ENCODE data around the gene LYPD5.

LYPD5 gene

DNA sequence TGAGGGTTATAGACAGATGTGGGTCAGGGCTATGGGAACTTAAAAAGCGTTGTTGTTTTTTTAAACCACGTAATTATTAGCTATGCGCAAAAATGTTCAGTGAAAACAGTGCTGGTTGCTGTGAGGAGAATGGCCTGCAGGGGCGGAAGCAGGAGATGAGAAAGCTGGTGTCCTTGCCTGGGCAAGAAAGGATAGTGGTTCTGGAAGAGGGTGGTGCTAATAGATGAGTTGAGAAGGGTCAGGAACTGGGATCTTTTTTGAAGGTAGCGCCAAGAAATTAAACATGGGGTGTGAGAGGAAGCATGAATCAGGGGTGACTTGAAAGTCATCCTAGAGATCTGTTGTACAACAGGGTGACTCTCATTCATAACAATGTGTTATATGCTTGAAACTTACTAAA is 42.7 kb downstream of the LYPD5 start:
- CTCF ChIA-PET = interaction anchor here (0.6 to 0.9 kb wide), 2 partner anchors 14 to 74 kb away, joined by 3 to 5 read pairs; no protein-coding TSS in a partner anchor
- peak overlapping the region; percentile 100; the same call in 1 of the 2 replicates for H3K27ac ChIP-seq
- peak; percentile 86 for DNase-seq (ENCODE audit: low spot score)
- POLR2A ChIA-PET (ENCODE audit: low non-redundant PET) = no interaction called here
- TF ChIP-seq, protein P1, sequence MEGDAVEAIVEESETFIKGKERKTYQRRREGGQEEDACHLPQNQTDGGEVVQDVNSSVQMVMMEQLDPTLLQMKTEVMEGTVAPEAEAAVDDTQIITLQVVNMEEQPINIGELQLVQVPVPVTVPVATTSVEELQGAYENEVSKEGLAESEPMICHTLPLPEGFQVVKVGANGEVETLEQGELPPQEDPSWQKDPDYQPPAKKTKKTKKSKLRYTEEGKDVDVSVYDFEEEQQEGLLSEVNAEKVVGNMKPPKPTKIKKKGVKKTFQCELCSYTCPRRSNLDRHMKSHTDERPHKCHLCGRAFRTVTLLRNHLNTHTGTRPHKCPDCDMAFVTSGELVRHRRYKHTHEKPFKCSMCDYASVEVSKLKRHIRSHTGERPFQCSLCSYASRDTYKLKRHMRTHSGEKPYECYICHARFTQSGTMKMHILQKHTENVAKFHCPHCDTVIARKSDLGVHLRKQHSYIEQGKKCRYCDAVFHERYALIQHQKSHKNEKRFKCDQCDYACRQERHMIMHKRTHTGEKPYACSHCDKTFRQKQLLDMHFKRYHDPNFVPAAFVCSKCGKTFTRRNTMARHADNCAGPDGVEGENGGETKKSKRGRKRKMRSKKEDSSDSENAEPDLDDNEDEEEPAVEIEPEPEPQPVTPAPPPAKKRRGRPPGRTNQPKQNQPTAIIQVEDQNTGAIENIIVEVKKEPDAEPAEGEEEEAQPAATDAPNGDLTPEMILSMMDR (conservative IDR thresholded peaks at IDR 0.05; ENCODE audit: low read depth) = peak; percentile 62

DNA sequence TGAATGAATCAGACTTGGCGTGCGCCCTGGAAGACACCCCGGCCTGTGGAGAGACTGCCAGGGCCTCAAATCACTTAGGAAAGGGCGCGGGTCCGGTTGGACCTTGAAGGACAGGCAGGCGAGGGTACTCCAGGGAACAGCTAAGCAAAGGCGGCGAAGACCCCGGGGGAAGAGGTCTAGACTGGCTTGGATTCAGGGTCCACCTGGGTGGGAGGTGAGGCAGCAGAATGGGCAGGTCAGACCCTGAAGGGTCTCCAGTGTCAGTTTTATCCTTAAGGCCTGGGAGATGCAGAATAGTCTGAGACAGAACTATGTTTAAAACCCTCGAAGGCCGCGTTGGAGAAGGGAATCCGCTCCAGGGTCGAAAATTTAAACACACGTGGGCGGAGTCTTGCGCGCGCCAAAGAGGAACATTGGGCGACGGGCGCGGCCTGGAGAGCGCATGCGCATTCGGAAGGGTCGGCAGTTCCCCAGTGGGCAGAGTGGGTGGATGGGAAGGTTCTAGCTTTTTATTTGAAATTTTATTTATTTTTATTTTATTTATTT is 46.9 kb downstream of the LYPD5 start:
- TF ChIP-seq, protein P1 (conservative IDR thresholded peaks at IDR 0.05; ENCODE audit: low read depth) = no peak
- peak overlapping the region; percentile 100 for H3K27ac ChIP-seq
- peak; percentile 66 for DNase-seq (ENCODE audit: low spot score)
- ChIA-PET POLR2A (ENCODE audit: low non-redundant PET) (interaction anchor here (1.0 kb wide), 1 partner anchor 45 kb away, joined by 3 read pairs; no protein-coding TSS in a partner anchor), CTCF (interaction anchor here (2.0 kb wide), 1 partner anchor 10 kb away, joined by 8 read pairs; no protein-coding TSS in a partner anchor)

DNA sequence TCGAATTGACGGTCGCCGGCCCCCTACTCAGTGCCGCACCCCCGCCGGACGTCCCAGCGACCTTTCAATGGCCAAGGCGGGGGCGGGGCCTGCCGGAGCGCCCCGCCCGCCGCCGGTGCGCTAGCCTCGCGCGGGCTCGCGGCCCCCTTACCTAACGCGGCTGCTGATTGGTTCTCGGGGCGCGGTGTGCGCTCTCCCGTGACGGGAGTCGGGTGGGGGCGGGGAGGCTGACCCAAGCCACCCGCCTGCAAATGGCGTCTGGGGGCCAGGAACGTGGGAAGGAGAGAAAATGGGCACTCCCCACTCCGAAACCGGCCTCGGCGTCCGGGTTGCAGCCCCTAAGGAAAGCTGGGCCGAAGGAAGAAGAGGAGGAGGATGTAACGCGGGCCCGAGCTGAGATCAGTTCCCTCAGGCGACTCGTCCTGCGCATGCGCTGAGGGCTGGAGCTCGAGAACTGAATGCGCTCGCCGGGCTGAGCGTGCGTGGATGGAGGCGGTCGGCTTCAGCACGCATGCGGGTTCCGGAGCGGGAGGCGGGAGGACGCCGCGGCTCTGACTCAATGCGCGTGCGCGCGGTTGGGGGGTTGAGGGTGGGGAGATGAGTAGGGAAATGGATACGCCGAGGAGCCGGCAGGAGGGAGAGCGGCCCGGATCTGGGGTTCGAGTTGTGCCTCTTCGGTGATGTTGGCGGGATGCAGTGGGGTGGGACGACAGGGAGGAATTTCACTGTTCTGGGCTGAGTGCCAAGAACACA is 47.6 kb downstream of the LYPD5 start, which contains the start of gene SMG9:
Gene SMG9, minus strand, starts transcription at position 460 of the 753 bp plus-strand sequence. CDS start 4,221 bp downstream, outside the sequence.
- TF ChIP-seq, protein P1 (conservative IDR thresholded peaks at IDR 0.05; ENCODE audit: low read depth) = no peak
- ChIA-PET POLR2A (ENCODE audit: low non-redundant PET) (interaction anchor here (0.7 to 1.3 kb wide), 3 partner anchors 11 to 1859 kb away, joined by 3 to 6 read pairs (median 3); no protein-coding TSS in a partner anchor), CTCF (interaction anchor here (0.6 to 2.0 kb wide), 5 partner anchors 9 to 59 kb away, joined by 3 to 8 read pairs (median 4); no protein-coding TSS in a partner anchor)
- H3K27ac ChIP-seq = peak within 1 kb of the TSS; percentile 100
- peak; percentile 98 for DNase-seq (ENCODE audit: low spot score)

GRCh38 chr19:43754253-43754502 is 48.1 kb downstream of the LYPD5 start:
- ChIA-PET POLR2A (ENCODE audit: low non-redundant PET) (interaction anchor here (1.3 kb wide), 1 partner anchor 11 kb away, joined by 6 read pairs; no protein-coding TSS in a partner anchor), CTCF (interaction anchor here (0.6 to 2.0 kb wide), 5 partner anchors 9 to 158 kb away, joined by 3 to 8 read pairs (median 4); partner anchors contain the start of gene IRGQ)
- TF ChIP-seq, protein P1 (conservative IDR thresholded peaks at IDR 0.05; ENCODE audit: low read depth) = no peak
- no peak for DNase-seq (ENCODE audit: low spot score)
- H3K27ac ChIP-seq = peak overlapping the region; percentile 100

DNA sequence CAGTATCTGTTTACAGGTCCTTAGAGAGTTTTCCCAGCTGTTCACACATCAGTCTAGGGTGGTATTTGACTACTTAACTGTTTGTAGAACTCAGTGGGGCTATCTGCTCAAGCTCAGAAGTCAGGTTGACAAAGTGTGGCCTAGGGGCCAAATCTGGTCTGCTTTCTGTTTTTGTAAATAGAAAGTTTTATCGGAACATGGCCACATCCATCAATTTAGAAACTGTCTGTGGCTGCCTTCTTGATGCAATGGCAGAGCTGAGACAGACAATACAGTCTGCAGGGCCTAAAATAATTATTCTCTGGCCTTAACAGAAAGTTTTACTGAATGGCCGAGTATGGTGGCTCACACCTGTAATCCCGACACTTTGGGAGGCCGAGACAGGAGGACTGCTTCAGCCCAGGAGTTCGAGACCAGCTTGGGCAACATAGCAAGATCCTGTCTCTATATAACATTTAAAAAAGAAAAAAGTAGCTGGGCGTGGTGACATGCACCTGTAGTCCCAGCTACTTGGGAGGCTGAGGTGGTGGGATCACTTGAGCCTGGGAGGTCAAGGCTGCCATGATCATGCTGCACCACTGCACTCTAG is 49.9 kb downstream of the LYPD5 start:
- ChIA-PET POLR2A (ENCODE audit: low non-redundant PET) (interaction anchor here (0.6 kb wide), 1 partner anchor 77 kb away, joined by 7 read pairs; no protein-coding TSS in a partner anchor), CTCF (interaction anchor here (1.2 kb wide), 1 partner anchor 33 kb away, joined by 4 read pairs; no protein-coding TSS in a partner anchor)
- peak overlapping the region; percentile 100 for H3K27ac ChIP-seq
- TF ChIP-seq, protein P1 (conservative IDR thresholded peaks at IDR 0.05; ENCODE audit: low read depth) = no peak
- no peak for DNase-seq (ENCODE audit: low spot score)

Measured in RWPE1 (cell line).